Esophagus squamous epithelium (tissue), 4 donors: ENCODE measurements around the gene MCAM.

Experiments used
- POLR2A ChIP-seq, 4 donors: fragments of 450-650 bp; IDR thresholded peaks; one replicate each; pipeline ENCODE4 v1.6.1; 2017; ENCODE audit warnings: antibody characterized with exemption in 4 of 4, mild to moderate bottlenecking in 4 of 4, moderate library complexity in 3 of 4
- TF ChIP-seq, protein P1 (sequence below), 6 experiments: fragments of 450-650 bp in 4 of 6; fragments of 200-600 bp in 2 of 6; sonication (generic) in 2 of 6; IDR thresholded peaks; one replicate each; pipeline ENCODE4 v1.5.1; 2016 to 2019; ENCODE audit warnings: antibody characterized with exemption in 6 of 6, mild to moderate bottlenecking in 4 of 6, moderate library complexity in 4 of 6

- TF ChIP-seq, protein P1, sequence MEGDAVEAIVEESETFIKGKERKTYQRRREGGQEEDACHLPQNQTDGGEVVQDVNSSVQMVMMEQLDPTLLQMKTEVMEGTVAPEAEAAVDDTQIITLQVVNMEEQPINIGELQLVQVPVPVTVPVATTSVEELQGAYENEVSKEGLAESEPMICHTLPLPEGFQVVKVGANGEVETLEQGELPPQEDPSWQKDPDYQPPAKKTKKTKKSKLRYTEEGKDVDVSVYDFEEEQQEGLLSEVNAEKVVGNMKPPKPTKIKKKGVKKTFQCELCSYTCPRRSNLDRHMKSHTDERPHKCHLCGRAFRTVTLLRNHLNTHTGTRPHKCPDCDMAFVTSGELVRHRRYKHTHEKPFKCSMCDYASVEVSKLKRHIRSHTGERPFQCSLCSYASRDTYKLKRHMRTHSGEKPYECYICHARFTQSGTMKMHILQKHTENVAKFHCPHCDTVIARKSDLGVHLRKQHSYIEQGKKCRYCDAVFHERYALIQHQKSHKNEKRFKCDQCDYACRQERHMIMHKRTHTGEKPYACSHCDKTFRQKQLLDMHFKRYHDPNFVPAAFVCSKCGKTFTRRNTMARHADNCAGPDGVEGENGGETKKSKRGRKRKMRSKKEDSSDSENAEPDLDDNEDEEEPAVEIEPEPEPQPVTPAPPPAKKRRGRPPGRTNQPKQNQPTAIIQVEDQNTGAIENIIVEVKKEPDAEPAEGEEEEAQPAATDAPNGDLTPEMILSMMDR (IDR thresholded peaks at IDR 0.05) = no peak
- TF ChIP-seq POLR2A (IDR thresholded peaks at IDR 0.05) = no peak
These were observed 45.8 kb upstream of the MCAM start for GRCh38 chr11:119362741-119363080.
